Measurements from ENCODE around the gene OSBPL2.

- TF ChIP-seq CTCF (conservative IDR thresholded peaks at IDR 0.05; ENCODE audit: low read depth, low read length), result no peak
- TF ChIP-seq EZH2 (IDR thresholded peaks at IDR 0.05; ENCODE audit: borderline replicate concordance, low read depth, low read length, poor library complexity, severe bottlenecking), result no peak
Observed at GRCh38 chr20:62319346-62319909, 81.1 kb downstream of the OSBPL2 start.
